GM21737 (cell line): ENCODE results near the gene ZNF460.
A peak's percentile ranks its signal among the peaks of the same experiment; 100 is the strongest.

Experiments
- ATAC-seq: cut with Tn5 transposase; IDR thresholded peaks from one replicate; pipeline ENCODE4 v1.9.1; 2021; ENCODE audit warnings: mild to moderate bottlenecking, moderate library complexity; ENCODE audit not compliant: unreplicated experiment

The ZNF460 gene

DNA sequence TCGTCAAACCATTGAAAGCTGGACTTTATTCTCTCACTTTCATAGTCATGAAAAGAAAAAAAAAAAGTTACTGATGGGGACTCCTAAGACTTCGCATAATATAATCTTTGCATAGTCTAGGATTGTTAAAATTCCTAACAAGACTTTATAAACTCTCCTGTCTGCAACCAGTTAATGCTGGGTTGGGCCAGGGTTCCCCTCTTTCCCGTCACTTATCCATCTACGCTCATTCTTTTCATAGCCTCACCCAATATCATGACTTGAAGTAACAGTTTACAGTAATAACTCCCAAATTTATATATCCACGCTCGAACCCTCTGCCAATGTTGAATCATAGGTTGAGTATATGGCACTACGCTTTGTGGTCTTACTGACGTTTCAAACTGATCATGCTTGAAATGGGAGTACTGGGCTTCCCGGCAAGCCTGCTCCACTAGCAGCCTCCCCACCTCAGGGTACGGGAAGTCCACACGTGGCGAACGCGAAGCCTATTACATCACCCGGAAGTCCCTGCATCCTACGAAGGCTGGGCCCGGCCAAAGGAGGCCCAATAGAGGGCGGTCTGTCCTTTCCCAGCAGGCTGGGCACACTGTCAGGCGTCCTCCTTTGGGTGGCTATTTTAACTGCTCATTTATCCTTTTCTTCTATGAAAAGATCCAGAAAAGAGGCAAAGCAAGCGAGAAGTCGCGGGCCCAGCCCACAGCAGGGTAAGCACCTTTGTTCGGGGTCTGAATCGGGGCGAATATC lies 694 bp upstream of the ZNF460 start:
- peak; percentile 69 for ATAC-seq

GRCh38 chr19:57280962-57281400 lies 696 bp downstream of the ZNF460 start:
- no peak for ATAC-seq

GRCh38 chr19:57282011-57282643 lies 1.8 kb downstream of the ZNF460 start:
- no peak for ATAC-seq

DNA sequence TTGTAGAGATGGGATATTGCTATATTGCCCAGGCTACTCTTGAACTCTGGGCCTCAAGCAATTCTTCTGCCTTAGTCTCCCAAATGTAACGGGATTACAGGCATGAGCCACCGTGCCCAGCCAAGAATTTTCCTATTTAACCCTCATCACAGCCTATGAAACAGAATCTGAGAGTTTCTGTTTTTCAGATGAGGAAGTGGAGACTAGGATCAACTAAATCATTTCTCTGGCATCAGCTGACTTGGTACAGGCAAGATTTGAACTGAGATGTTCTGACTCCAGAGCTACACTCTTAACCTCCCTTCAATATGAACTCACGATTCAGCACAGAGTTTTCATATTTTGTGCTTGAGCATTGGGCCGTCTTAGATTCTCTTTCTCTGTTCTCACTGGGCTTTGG lies 8.1 kb downstream of the ZNF460 start:
- no peak for ATAC-seq

DNA sequence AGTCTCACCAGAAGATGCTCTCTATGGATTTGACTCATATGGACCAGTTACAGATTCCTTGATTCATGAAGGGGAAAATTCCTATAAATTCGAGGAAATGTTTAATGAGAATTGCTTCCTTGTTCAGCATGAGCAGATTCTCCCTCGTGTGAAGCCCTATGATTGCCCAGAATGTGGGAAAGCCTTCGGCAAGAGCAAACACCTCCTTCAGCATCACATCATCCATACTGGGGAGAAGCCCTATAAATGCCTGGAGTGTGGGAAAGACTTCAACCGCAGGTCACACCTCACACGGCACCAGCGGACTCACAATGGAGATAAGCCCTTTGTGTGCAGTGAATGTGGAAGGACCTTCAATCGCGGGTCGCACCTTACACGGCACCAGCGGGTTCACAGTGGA lies 10.7 kb downstream of the ZNF460 start:
- no peak for ATAC-seq

DNA sequence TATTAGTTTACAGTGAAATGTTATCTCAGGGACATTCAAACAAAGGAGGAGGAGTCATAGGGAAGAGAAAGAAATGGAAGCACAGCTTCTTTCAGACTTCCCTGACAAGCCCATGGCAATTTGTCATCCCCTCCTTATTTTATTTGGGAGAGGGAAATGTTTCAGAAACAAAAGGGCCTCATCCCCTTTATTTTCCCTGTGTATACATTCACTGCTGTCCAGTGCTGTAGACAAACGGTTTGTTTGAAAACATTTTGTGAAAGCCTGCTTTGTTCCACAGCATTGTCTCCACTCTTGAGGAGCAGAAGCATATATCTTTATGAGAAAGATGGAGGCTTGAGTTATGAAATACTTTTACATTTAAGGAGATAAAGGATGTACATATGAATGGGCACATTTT lies 12.3 kb downstream of the ZNF460 start:
- ATAC-seq, result no peak

- no peak for ATAC-seq
Measured at GRCh38 chr19:57293719-57294118, 13.4 kb downstream of the ZNF460 start.

DNA sequence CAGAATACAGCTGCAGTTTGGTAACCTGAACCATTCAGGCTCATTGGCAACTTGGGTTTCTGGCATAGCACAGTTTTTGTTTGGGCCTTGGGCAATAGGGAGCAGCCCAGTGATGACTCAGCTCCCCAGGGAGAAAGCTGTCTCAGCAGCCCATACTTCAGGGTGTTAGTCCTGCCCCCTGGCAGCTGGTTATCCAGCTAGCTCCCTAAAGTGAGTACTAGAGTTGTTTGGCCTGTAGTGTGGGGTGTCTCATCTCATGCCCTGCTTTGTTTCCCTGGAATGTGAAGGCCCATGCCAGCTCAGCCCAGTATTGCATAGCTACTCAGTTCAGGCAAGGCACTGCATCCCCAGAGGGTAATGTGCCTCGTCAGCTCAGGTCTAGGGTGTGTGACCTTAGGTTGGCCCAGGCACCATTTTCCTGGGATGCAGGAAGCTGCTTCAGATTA lies 21.8 kb downstream of the ZNF460 start:
- no peak for ATAC-seq

- ATAC-seq, result no peak
Measured at GRCh38 chr19:57302727-57303401, 22.6 kb downstream of the ZNF460 start.

- no peak for ATAC-seq
Measured at GRCh38 chr19:57305056-57305455, 24.8 kb downstream of the ZNF460 start.

DNA sequence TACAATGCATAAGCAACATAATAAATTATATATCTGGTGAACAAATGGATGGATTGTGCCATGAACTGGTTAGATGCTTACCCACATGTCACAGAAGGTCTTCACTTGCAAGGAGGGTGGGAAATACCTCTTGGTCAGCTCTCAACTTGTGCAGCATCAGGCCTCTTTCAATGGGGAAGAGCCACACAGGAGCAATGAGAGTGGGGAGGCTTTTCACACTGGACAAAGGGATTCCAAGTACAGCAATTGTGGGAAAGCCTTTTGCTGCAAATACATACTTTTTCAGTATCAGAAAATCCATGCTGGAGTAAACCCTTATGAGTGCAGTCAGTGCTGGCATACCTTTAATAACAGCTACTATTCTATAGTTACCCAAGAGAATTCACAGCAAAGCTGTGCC lies 28.2 kb downstream of the ZNF460 start:
- ATAC-seq, result no peak

DNA sequence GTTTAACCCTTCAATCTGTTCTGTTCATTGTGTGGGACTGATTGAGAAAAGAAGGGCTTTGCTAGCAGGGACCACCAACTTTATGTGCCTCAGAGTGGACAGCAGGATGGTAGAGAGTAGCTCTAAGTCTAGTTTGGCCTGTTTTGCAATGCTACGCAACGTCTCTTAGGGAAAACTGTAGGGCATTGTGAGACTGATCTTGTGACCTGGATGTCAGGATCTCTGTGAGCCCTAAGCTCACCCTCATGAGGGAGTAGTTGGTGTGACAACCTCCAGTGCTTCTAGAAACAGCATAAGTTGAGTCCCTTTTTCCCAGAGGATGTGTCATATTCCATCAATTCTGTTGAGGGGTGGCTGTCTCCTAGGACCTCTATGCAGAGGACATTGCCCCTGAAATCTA lies 30.5 kb downstream of the ZNF460 start:
- no peak for ATAC-seq

DNA sequence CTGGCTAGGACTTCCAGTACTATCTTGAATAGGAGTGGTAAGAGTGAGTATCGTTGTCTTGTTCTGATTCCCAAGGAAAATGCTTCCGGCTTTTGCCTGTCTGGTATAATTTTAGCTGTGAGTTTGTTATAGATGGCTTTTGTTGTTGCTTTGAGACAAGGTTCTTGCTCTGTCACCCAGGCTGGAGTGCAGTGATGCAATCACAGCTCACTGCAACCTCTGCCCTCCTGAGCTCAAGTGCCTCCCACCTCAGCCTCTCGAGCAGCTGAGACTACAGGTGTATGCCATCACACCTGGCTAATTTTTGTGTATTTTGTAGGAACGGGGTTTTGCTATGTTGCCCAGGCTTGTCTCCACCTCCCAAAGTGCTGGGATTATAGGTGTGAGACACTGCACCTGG lies 33.9 kb downstream of the ZNF460 start:
- ATAC-seq, result no peak

GRCh38 chr19:57317503-57317902 lies 37.2 kb downstream of the ZNF460 start:
- no peak for ATAC-seq

DNA sequence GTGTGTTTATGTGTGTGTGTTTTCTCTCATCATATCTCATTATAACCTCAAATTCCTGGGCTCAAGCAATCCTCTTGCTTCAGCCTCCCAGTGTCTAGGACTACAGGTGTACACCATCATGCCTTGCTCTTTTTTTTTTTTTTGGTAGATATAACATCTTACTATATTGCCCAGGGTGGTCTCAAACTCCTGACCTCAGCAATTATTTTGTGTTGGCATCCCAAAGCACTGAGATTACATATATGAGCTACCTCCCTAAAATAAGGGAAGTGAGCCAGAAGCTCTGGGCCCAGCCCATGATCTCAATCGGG lies 39.5 kb downstream of the ZNF460 start:
- ATAC-seq, result no peak

DNA sequence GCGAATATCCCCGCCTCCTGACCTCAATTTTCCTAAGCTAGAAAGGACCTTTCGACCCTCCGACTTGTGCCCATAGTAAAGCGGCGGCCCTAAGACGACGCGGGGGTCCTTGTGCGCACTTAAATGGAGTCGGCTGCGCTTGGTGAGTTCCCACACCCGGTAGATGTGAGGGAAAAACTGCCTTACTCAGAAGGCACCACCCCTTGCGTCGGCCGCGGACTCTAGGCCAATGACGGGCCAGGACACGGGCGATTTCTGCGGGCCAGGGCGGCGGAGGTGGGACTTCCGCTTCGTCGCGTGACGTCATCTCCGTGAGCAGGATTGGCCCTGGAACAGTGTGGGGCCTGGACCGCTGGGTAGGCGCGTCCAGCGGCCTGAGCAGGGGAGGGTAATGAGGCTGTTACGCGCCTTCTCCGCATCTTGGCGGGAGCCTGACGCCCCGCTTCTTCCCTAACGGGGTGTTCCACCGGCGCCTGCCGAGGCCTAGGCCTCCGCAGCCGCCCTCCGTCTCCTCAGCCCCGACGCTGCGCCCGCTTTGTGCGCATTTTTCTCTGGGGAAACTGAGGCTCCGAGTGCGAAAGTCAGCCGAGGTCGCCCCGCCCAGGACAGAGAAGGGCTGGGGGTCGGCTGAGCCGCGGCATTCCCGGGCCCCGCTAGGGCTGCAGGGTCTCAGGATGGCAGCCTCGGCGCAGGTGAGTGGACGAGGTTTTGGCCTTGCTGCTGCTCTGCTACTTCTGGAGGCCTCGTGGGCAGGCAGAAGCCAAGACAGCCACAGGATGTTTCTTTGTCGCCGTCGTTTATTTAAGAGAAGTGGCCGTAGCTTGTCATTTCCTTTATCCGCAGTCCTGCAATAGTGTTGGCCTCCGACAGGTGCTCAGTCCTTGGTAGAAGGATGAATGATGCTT lies 40.1 kb downstream of the ZNF460 start, which contains the start of gene ZNF543:
TSS of gene ZNF543 (plus strand) at position 293 of the 905 bp plus-strand sequence. CDS start at position 675, 382 bp downstream.
- ATAC-seq, result peak; percentile 96

DNA sequence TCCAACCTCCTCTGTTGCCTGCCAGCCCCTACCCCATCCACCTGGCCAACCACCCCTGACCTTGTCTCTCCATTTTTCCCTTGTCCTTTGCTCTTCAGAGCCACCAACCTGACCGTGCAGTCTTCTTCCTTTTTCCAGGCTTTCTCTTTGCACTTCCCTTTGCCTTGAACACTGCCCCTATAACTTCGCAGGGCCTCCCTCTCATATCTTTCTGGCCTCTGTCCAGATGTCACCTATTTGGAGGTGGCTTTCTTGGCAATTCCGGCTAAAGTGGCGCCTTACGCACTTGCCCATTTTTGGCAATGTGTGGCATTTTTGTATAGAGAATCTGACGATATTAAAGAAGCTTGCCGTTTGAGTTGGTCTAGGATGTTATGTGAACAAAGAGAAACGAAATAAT lies 40.8 kb downstream of the ZNF460 start:
- ATAC-seq, result no peak

- no peak for ATAC-seq
Measured at GRCh38 chr19:57321751-57322150, 41.5 kb downstream of the ZNF460 start.

DNA sequence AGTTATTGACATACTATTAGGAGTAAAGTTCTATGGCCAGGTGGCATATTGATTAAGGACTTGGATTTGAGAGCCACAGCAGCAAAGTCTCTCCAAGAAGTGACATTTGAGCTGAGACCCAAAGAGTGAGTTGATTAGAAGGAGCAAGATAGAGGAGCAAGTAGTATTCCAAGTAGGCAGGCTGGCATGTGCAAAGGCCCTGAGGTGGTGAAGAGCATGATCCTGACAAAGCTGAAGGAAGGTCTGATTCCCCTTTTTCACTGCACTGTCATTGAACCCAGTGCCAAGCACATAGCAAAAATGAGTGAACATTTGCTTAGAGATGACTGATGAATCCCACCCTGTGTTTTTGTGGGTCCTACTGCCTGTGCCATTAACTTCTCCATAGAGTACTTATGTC lies 44.7 kb downstream of the ZNF460 start:
- no peak for ATAC-seq

- ATAC-seq, result no peak
Measured at GRCh38 chr19:57327993-57328392, 47.7 kb downstream of the ZNF460 start.

GRCh38 chr19:57334191-57334590 lies 53.9 kb downstream of the ZNF460 start:
- no peak for ATAC-seq
